Spinal cord (tissue), 10 donors: Measurements from ENCODE around the gene EPHA6. TPM values are rescaled to one million over a fixed set of nuclear protein-coding genes. Genes with fewer than 3 reads are reported as not detected.
"Not testable (repeated sequence)": the region's sequence is repeated elsewhere in the genome, so short reads cannot be mapped to it uniquely, and the experiment has no call there.

Source experiments
- DNase-seq, 6 donors: peaks; one replicate each; pipeline versions ENCODE4 v3.0.0 to v3.0.0-alpha.2; 2013 to 2015; ENCODE audit warnings: low spot score in 6 of 6, low read depth in 4 of 6
- H3K27ac ChIP-seq: one replicate; pipeline ENCODE4 v1.5.1; 2013; ENCODE audit warnings: low read depth, low read length, control low read depth
- H3K27me3 ChIP-seq: one replicate; pipeline ENCODE4 v1.6.1; 2013; ENCODE audit warnings: low read length; ENCODE audit not compliant: control insufficient read depth, insufficient read depth
- H3K36me3 ChIP-seq: one replicate; pipeline ENCODE4 v1.6.1; 2013; ENCODE audit warnings: low read length; ENCODE audit not compliant: control insufficient read depth, insufficient read depth
- H3K4me1 ChIP-seq: one replicate; pipeline ENCODE4 v1.6.1; 2013; ENCODE audit warnings: low read length; ENCODE audit not compliant: control insufficient read depth, insufficient read depth
- H3K4me3 ChIP-seq: one replicate; pipeline ENCODE4 v1.5.1; 2013; ENCODE audit warnings: low read depth, low read length, control low read depth
- H3K9me3 ChIP-seq: one replicate; pipeline ENCODE4 v1.6.1; 2013; ENCODE audit warnings: low read length; ENCODE audit not compliant: control insufficient read depth, insufficient read depth
- WGBS: methylation state at CpG from one replicate; pipeline ENCODE4 v1.1.5; 2013; ENCODE audit warnings: missing lambda C conversion rate; ENCODE audit not compliant: insufficient coverage; 5-methylcytosine and 5-hydroxymethylcytosine counted together
- polyA plus RNA-seq, 2 donors: library from polyadenylated mRNA; unstranded; fragments of 120-200 nt; gene quantifications; one replicate each; pipeline ENCODE4 v1.2.1, GENCODE V29; 2013; ENCODE audit not compliant: insufficient read length in 2 of 2
- total RNA-seq, 2 donors: library from RNA; depleted of rRNA in 1 of 2; stranded (reverse); fragments of 120-200 nt in 1 of 2; fragments of >200 nt in 1 of 2; gene quantifications; one replicate each; pipeline versions ENCODE4 v1.2.3 to v1.2.4, GENCODE V29; 2013 to 2014
- donor health status: healthy.

EPHA6 gene
- total and polyA plus RNA-seq, 4 donors: 5.3 to 78.5 (median 16.0) TPM

DNA sequence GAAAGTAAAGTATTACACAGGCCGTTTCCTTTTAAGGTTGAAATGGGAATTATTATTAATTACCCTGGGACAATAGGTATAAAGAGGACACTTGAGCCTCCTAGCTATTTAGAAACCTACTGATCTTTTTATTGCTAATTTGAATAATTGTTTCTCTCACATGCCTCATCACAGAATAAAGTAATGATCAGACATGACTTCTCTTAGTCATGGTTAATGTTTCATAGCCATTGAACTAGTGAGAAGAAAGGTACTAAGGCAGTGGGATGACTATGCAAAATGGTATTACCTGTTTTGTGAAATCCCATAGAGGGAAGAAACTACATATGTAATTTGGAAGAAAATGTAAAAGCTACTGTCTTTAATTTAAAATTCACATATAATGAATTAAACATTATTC, 85.6 kb downstream of the EPHA6 start:
- no CpG with 5 or more reads among the region's 1 CpG for WGBS
- Histone ChIP-seq H3K4me3 (no peak overlapping the region), H3K27me3 (no peaks in the 10 kb centered on the region), H3K4me1 (no peaks in the 10 kb centered on the region), H3K27ac (no peak overlapping the region), H3K36me3 (no peaks in the 10 kb centered on the region), H3K9me3 (no peaks in the 10 kb centered on the region)
- DNase-seq: peak in 1 of 6 donors; percentile 2

DNA sequence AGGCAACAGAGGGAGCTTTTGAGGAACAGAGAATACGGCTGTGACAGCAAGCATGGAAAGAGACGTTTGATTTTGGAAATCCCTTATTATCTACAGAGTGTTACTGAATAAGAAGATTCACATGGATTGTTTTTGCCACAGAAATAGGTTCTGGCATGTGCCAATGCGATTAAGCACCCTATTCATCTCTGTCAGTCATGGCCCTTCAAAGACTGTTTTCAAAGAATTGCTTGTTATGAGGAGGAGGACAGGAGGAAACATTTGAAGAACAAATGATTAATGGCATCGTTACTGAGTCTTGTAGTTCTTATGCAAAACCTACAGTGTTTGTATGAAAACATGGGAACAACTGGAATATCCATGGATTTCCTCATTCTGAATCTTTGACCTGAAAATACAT, 86.2 kb downstream of the EPHA6 start:
- Histone ChIP-seq H3K27me3 (no peaks in the 10 kb centered on the region), H3K36me3 (no peaks in the 10 kb centered on the region), H3K9me3 (no peaks in the 10 kb centered on the region), H3K27ac (no peak overlapping the region), H3K4me1 (no peaks in the 10 kb centered on the region), H3K4me3 (no peak overlapping the region)
- WGBS: no CpG with 5 or more reads among the region's 4 CpGs
- no peak for DNase-seq

DNA sequence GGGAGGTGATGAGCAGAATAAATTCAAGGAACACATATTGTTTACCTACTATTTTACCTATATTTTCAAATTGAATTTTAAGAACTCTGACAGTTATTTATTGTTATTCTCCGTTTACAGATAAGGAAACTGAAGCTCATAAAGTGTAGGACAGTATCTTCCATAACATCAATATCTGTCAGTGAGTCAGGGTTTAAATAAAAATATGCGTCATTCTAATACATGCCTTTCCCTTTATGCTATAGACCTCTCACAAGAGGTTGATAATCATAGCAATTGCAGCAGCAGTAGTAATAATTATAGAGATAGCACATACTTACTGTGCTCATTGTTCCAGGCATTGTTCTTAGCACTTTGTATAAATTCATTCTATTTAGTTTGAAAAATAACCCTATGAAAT, 101.1 kb downstream of the EPHA6 start:
- H3K4me3 ChIP-seq: no peak overlapping the region
- no CpG with 5 or more reads among the region's 2 CpGs for WGBS
- H3K36me3 ChIP-seq: no peaks in the 10 kb centered on the region
- DNase-seq: no peak
- no peaks in the 10 kb centered on the region for H3K9me3 ChIP-seq
- no peak overlapping the region for H3K27ac ChIP-seq
- H3K27me3 ChIP-seq: no peaks in the 10 kb centered on the region
- H3K4me1 ChIP-seq: no peaks in the 10 kb centered on the region

DNA sequence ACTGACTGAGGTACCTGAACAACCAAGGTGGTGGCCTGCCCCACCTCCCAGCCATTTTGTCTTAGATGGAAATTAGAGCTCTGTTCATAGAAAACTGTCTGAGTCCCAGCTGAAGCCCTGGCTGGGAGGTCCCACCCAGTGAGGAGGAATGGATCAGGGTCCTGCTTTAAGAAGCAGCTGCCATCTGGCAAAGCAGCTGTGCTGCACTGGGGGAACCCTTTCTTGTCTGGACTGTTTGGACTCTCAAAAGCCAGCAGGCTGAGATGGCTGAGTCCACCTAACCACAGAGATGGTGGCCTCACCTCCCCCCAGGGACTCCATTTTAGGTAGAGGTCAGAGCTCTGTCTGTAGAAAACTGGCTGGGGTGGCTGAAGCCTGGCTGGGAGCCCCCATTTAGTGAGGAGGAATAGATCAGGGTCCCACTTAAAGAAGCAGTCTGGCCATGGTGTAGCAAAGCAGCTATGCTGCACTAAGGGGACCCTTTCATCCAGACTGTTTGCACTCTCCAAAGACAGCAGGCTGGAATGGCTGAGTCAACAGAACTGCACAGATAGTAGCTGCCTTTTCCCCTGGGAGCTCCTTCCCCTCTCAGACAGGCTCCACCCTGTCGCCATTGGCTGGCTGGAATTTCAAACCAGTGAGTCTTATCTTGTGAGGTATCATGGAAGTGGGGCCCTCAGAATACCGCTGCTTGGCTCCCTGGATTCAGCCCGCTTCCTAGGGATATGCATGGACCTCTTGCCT, 116.9 kb downstream of the EPHA6 start:
- DNase-seq: no peak
- Histone ChIP-seq H3K9me3 (peaks cover 17% of the 10 kb centered on the region), H3K27ac (no peak overlapping the region), H3K36me3 (no peaks in the 10 kb centered on the region), H3K27me3 (no peaks in the 10 kb centered on the region), H3K4me1 (no peaks in the 10 kb centered on the region), H3K4me3 (no peak overlapping the region)
- 95% methylated on average over 3 of the region's 3 CpGs for WGBS

DNA sequence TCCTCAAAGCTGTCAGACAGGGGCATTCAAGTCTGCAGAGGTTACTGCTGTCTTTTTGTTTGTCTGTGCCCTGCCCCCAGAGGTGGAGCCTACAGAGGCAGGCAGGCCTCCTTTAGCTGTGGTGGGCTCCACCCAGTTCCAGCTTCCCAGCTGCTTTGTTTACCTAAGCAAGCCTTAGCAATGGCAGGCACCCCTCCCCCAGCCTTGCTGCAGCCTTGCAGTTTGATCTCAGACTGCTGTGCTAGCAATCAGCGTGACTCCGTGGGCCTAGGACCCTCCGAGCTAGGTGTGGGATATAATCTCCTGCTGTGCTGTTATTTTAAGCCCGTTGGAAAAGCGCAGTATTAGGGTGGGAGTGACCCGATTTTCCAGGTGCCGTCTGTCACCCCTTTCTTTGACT, 127.7 kb downstream of the EPHA6 start:
- H3K4me3 ChIP-seq, H3K27ac ChIP-seq, H3K9me3 ChIP-seq, DNase-seq, H3K36me3 ChIP-seq, H3K27me3 ChIP-seq, H3K4me1 ChIP-seq: not testable (repeated sequence)
- WGBS: 100% methylated on average over 4 of the region's 7 CpGs

DNA sequence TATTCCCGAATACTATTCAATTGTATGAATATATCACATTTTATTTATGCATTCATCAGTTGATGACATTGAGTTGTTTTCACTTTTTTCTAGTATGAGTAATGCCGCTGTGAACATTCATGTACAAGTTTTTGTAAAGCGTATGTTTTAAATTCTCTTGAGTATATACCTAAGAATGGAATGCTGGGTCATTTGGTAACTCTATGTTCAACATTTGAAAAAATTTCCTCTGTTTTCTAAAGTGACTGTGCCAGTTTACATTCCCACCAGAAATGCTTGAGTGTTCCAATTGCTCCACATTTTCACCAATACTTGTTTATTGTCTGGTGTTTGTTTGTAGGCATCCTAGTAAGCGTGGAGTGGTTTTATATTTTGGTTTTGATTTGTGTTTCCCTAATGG, 144.5 kb downstream of the EPHA6 start:
- no CpG with 5 or more reads among the region's 4 CpGs for WGBS
- H3K27ac ChIP-seq: no peak overlapping the region
- H3K36me3 ChIP-seq: no peaks in the 10 kb centered on the region
- no peaks in the 10 kb centered on the region for H3K4me1 ChIP-seq
- no peak for DNase-seq
- H3K9me3 ChIP-seq: no peaks in the 10 kb centered on the region
- H3K27me3 ChIP-seq: no peaks in the 10 kb centered on the region
- no peak overlapping the region for H3K4me3 ChIP-seq

DNA sequence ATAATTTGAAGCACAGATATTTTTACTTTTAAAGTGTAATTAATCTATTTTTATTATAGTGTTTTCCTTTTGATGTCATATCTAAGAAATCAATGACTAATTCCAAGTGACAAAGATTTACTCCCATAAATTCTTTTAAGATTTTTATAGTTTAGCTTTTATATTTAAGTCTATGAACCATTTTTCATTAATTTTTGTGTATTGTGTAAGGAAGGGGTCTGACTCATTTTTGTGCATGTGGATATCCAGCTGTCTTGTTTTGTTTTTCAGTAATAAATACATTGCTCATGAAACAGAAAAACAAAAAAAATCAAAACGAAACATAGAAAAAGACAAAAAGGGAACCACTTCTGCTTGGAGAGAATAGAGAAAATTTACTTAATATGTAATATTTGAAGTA, 145.1 kb downstream of the EPHA6 start:
- Histone ChIP-seq H3K27me3 (no peaks in the 10 kb centered on the region), H3K4me3 (no peak overlapping the region), H3K27ac (no peak overlapping the region), H3K36me3 (no peaks in the 10 kb centered on the region), H3K9me3 (no peaks in the 10 kb centered on the region), H3K4me1 (no peaks in the 10 kb centered on the region)
- WGBS: no CpG with 5 or more reads among the region's 1 CpG
- no peak for DNase-seq

DNA sequence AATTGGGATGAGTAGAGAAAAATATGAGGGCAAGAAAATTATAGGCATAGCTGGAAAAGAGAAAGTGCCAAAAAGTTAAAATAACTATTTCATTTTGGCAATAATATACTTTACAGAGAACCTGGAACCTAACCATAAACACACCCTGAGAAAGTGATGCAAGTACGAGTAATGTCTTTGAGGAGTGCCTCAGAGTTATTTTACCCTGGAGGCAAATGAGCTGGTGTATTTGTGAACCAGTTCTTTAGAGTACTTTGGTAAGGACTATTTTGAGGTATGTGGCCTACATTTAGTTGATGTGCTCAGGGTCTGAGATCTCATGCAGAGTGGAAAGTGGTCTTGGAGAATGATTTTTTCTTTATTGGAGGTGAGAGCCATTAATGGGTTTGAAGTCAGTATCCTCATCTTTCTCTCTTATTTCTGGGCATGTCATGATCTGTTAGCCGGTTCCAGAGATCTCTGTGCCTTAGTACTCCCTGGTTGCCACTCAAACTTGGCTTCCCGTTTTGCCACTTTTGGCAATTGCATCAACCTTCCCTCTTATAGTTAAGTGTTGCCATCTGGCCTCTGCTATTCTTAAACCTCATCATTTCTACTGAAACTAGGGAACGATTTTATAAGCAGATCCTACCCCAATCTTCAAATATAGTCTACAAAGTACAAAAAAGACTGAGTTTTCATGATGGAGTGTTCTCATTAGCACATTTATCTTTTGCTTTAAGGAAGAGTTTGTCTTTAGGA, 145.7 kb downstream of the EPHA6 start:
- H3K4me1 ChIP-seq: no peaks in the 10 kb centered on the region
- no peak overlapping the region for H3K4me3 ChIP-seq
- DNase-seq: peak in 1 of 6 donors; percentile 9
- H3K9me3 ChIP-seq: no peaks in the 10 kb centered on the region
- WGBS: 90% methylated on average over 2 of the region's 4 CpGs
- H3K36me3 ChIP-seq: no peaks in the 10 kb centered on the region
- H3K27ac ChIP-seq: no peak overlapping the region
- no peaks in the 10 kb centered on the region for H3K27me3 ChIP-seq

DNA sequence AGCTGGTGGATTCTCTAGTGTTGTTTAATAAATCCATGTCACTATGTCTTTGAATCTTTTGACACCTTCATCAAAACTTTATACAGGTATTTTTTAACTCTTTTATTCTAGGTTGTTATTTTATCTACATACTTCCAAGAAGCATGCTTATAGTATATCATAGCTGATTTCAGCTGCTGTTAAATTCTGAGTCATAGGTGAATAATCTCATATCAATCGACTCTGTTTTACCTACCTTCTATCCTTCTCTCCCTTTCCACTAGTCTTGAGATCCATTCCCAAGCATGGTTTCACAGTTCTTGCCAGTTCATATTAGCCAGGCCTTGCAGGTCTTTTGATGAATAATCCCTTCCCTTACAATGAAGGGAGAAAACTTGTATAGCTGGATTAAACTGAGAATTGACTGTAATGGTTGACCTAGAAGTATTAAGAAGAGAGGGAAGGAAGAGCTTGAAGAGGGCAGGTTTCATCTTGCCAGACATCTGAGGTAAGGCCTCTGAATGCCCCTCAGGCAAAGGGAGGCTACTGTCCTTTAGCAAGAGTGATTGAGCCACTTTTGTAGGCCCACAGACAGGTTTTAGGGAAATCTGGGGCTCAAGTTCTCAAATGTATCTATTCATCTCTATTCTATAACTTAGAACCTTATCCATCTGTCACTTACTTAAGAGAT, 146.4 kb downstream of the EPHA6 start:
- H3K27ac ChIP-seq: no peak overlapping the region
- H3K9me3 ChIP-seq: no peaks in the 10 kb centered on the region
- no peak overlapping the region for H3K4me3 ChIP-seq
- no peaks in the 10 kb centered on the region for H3K4me1 ChIP-seq
- WGBS: no CpG with 5 or more reads among the region's 1 CpG
- H3K36me3 ChIP-seq: no peaks in the 10 kb centered on the region
- no peaks in the 10 kb centered on the region for H3K27me3 ChIP-seq
- no peak for DNase-seq
